Vagina (tissue), 2 donors: ENCODE data around the gene WFIKKN2.

Experiments used
- POLR2A ChIP-seq, 2 donors: fragments of 450-650 bp; IDR thresholded peaks; one replicate each; pipeline ENCODE4 v1.6.1; 2017; ENCODE audit warnings: antibody characterized with exemption in 2 of 2, mild to moderate bottlenecking in 2 of 2, moderate library complexity in 2 of 2
- POLR2AphosphoS5 ChIP-seq, 2 donors: sonication (generic); formaldehyde crosslinking; IDR thresholded peaks; one replicate each; pipeline ENCODE4 v1.9.0; 2017; ENCODE audit warnings: antibody characterized with exemption in 2 of 2, mild to moderate bottlenecking in 2 of 2, low read depth in 1 of 2; ENCODE audit not compliant: insufficient read depth in 1 of 2
- TF ChIP-seq, protein P1 (sequence below), 3 experiments: fragments of 450-650 bp in 2 of 3; fragments of 200-600 bp in 1 of 3; sonication (generic) in 1 of 3; IDR thresholded peaks; one replicate each; pipeline ENCODE4 v1.5.1; 2017 to 2019; ENCODE audit warnings: antibody characterized with exemption in 3 of 3, mild to moderate bottlenecking in 2 of 3, moderate library complexity in 2 of 3

GRCh38 chr17:50820651-50821050 lies 14.7 kb upstream of the WFIKKN2 start:
- TF ChIP-seq, protein P1, sequence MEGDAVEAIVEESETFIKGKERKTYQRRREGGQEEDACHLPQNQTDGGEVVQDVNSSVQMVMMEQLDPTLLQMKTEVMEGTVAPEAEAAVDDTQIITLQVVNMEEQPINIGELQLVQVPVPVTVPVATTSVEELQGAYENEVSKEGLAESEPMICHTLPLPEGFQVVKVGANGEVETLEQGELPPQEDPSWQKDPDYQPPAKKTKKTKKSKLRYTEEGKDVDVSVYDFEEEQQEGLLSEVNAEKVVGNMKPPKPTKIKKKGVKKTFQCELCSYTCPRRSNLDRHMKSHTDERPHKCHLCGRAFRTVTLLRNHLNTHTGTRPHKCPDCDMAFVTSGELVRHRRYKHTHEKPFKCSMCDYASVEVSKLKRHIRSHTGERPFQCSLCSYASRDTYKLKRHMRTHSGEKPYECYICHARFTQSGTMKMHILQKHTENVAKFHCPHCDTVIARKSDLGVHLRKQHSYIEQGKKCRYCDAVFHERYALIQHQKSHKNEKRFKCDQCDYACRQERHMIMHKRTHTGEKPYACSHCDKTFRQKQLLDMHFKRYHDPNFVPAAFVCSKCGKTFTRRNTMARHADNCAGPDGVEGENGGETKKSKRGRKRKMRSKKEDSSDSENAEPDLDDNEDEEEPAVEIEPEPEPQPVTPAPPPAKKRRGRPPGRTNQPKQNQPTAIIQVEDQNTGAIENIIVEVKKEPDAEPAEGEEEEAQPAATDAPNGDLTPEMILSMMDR (IDR thresholded peaks at IDR 0.05): no peak
- TF ChIP-seq POLR2AphosphoS5 (IDR thresholded peaks at IDR 0.05; ENCODE audit: insufficient read depth in 1 of 2, low read depth in 1 of 2) (no peak), POLR2A (IDR thresholded peaks at IDR 0.05) (no peak)
